Gastrocnemius medialis (tissue), 4 donors: Measurements from ENCODE around the gene CFD.

Experiments
- CTCF ChIP-seq, 5 experiments: fragments of 450-650 bp in 3 of 5; fragments of 200-600 bp in 2 of 5; sonication (generic) in 2 of 5; IDR thresholded peaks in 4 of 5; conservative IDR thresholded peaks in 1 of 5; 1 replicate in 4 of 5; 2 replicates in 1 of 5; pipeline ENCODE4 v1.5.1; 2016 to 2019; ENCODE audit warnings: antibody characterized with exemption in 5 of 5, mild to moderate bottlenecking in 3 of 5, moderate library complexity in 3 of 5
- POLR2A ChIP-seq, 2 donors: fragments of 450-650 bp; IDR thresholded peaks; one replicate each; pipeline ENCODE4 v1.6.1; 2017; ENCODE audit warnings: antibody characterized with exemption in 2 of 2, mild to moderate bottlenecking in 2 of 2, moderate library complexity in 2 of 2

GRCh38 chr19:814152-815078, 45.0 kb upstream of the CFD start:
- TF ChIP-seq CTCF (IDR thresholded peaks at IDR 0.05 in 4 of 5, conservative IDR thresholded peaks at IDR 0.05 in 1 of 5) (no peak), POLR2A (IDR thresholded peaks at IDR 0.05) (no peak)
